ENCODE measurements around the gene SCAF4.

DNA sequence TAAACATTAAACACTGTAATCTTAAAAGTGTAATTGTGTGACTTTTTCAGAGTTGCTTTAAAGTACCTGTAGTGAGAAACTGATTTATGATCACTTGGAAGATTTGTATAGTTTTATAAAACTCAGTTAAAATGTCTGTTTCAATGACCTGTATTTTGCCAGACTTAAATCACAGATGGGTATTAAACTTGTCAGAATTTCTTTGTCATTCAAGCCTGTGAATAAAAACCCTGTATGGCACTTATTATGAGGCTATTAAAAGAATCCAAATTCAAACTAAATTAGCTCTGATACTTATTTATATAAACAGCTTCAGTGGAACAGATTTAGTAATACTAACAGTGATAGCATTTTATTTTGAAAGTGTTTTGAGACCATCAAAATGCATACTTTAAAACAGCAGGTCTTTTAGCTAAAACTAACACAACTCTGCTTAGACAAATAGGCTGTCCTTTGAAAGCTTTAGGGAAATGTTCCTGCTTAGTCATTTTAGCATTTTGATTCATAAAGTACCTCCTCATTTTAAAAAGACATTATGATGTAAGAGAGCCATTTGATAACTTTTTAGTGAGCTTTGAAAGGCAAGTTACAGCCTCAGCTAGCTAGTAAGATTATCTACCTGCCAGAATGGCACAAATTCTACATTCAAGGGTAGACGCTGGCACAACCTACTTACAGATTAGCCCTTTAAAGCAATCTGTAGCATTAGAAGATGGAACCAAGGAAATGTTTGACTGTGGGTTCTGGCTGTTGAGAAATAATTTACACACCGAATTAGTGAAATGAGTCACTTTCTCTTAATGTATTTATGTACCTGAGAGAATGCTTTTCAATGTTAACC lies 63.0 kb downstream of the SCAF4 start:
- TF ChIP-seq POLR2A (IDR thresholded peaks at IDR 0.05) (no peak), POLR2AphosphoS5 (IDR thresholded peaks at IDR 0.05) (no peak)
- TF ChIP-seq, protein P1, sequence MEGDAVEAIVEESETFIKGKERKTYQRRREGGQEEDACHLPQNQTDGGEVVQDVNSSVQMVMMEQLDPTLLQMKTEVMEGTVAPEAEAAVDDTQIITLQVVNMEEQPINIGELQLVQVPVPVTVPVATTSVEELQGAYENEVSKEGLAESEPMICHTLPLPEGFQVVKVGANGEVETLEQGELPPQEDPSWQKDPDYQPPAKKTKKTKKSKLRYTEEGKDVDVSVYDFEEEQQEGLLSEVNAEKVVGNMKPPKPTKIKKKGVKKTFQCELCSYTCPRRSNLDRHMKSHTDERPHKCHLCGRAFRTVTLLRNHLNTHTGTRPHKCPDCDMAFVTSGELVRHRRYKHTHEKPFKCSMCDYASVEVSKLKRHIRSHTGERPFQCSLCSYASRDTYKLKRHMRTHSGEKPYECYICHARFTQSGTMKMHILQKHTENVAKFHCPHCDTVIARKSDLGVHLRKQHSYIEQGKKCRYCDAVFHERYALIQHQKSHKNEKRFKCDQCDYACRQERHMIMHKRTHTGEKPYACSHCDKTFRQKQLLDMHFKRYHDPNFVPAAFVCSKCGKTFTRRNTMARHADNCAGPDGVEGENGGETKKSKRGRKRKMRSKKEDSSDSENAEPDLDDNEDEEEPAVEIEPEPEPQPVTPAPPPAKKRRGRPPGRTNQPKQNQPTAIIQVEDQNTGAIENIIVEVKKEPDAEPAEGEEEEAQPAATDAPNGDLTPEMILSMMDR (IDR thresholded peaks at IDR 0.05) = no peak

Data from transverse colon (tissue), 4 donors.